GM12872 (cell line): ENCODE results near the gene ACADVL.

Experiments used
- TF ChIP-seq, protein P1 (sequence below): IDR thresholded peaks from 3 replicates; pipeline ENCODE4 v1.5.1; 2011; ENCODE audit warnings: low read depth, mild to moderate bottlenecking, low read length, moderate library complexity; ENCODE audit not compliant: insufficient read depth

Gene ACADVL

DNA sequence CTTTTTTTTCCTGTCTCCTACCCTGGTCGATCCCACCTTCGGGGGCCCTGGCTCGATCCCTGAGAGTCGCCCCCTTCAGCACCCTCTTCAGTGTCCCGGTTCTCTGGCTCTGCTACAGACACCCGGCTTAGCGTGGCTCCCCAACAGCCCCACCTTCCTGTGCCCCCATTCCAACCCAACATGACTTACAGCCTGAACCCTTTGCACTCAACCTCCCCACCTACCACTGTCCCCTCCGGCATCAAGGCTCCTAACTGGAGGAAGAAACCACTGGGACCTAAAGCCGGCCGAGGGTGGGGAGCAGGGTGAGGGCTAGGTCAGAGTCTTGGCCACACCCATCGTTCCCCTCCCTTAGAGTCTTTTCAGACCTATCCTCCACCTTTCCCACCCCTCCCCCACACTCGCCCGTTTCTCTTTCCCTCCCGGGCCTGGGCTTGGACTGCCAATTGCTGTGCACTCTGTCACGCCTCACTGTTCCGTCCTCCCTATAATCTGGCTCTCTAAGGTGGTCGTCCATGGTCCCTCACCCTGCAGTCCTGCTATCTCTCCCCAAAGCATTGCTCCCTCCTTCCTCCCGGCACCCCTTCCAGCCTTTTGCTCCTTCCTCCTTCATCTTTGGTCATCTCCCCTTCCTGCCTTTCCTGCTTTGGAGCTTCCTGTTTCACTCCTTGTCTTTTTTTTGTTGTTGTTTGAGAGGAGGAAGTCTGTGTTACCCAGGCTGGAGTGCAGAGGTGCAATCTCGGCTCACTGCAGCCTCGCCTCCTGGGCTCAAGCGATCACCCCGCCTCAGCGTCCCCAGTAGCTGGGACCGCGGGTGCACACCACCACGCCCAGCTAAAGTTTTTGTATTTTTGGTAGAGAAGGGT, 43.4 kb downstream of the ACADVL start:
- TF ChIP-seq, protein P1, sequence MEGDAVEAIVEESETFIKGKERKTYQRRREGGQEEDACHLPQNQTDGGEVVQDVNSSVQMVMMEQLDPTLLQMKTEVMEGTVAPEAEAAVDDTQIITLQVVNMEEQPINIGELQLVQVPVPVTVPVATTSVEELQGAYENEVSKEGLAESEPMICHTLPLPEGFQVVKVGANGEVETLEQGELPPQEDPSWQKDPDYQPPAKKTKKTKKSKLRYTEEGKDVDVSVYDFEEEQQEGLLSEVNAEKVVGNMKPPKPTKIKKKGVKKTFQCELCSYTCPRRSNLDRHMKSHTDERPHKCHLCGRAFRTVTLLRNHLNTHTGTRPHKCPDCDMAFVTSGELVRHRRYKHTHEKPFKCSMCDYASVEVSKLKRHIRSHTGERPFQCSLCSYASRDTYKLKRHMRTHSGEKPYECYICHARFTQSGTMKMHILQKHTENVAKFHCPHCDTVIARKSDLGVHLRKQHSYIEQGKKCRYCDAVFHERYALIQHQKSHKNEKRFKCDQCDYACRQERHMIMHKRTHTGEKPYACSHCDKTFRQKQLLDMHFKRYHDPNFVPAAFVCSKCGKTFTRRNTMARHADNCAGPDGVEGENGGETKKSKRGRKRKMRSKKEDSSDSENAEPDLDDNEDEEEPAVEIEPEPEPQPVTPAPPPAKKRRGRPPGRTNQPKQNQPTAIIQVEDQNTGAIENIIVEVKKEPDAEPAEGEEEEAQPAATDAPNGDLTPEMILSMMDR, result no peak

DNA sequence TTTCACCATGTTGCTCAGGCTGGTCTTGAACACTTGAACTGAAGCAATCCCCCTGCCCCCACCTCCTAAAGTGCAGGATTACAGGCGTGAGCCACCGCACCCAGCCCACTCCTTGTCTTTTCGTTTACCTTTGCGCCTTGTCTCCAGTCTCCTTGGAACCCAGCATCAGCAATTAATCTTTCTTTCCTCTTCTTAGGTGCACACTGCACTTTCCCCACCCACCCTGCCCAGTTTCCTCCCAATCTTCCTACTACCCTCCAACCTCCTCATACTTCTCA, 44.0 kb downstream of the ACADVL start:
- TF ChIP-seq, protein P1, result no peak

DNA sequence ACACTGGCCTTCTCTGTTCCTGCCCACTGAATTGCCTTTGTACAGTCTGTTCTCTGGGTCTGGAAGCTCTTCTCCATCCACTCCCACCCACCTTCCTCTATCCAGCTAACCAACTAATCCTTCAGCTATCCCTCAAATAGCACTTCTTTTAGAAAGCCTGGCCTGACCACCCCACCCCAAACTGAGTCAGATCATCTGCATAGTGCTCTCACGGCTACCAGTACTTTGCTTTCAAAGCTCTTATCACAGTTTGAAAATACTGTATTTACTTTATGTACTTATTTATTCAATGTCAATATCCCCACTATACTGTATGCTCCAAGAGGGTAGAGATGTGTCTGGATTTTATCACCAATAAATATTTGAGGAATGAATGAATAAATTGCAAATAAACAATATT, 47.0 kb downstream of the ACADVL start:
- TF ChIP-seq, protein P1, result no peak
